ENCODE data around the gene MR1. TPM values are rescaled to one million over a fixed set of nuclear protein-coding genes. Genes with fewer than 3 reads are reported as not detected.

Gene MR1
- total RNA-seq, 1 donor from 2014 or later: 19.2 TPM

DNA sequence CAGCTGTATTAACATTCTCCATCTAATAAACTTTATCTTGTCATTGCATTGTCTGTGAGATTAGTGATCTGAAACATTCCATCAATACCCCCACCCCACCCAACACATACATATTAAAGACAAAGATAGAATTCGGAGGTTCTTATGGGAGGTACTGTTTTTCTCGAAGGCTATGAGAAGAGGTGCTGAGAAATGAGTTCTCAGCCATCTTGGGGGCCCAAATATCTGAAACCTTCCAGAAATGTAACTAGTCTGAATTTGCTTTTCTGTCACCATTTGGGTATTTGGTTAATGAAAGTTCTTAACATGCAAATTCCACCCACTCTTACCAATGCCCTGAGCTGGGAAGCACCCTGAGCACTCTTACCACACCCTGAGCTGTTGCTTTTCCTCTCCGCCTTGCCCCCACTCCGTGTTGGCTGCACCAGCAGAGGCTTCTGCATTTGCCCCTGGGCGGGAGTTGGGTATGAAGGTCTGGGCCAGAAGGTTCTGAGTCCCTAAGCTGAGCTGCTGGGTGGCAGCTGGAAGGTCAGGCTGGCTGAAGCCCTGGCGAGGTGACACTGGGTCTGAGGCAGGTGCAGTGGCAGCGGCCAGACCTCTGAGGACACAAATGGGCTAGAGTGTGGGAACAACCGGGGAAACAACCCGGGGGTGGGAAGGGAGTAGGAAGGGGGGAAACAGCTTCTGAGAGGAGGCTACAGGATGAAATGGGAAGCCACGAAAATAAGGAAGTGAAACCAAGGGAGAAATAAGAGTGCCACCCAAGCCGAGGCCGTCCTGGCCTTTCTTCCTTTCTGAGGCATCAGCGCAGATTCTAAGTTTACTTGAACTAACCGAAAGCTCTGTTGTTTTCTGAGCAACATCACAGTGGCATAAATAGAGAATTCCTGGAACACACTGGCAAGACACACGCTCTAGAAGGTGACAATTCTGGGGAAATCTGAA lies 28.4 kb downstream of the MR1 start:
- Histone ChIP-seq H3K27ac (no peak overlapping the region), H3K27me3 (no peaks in the 10 kb centered on the region), H3K36me3 (peaks cover 0 to 13% of the 10 kb centered on the region in 2 donors), H3K9me3 (no peaks in the 10 kb centered on the region), H3K4me3 (no peak overlapping the region), H3K4me1 (peaks cover 0 to 2% of the 10 kb centered on the region in 2 donors)
- intact Hi-C loops (cut with DNase I): no loop called here
- peak in 1 of 2 donors; percentile 70 for DNase-seq (ENCODE audit: low spot score in 2 of 2)
- TF ChIP-seq, protein P1, sequence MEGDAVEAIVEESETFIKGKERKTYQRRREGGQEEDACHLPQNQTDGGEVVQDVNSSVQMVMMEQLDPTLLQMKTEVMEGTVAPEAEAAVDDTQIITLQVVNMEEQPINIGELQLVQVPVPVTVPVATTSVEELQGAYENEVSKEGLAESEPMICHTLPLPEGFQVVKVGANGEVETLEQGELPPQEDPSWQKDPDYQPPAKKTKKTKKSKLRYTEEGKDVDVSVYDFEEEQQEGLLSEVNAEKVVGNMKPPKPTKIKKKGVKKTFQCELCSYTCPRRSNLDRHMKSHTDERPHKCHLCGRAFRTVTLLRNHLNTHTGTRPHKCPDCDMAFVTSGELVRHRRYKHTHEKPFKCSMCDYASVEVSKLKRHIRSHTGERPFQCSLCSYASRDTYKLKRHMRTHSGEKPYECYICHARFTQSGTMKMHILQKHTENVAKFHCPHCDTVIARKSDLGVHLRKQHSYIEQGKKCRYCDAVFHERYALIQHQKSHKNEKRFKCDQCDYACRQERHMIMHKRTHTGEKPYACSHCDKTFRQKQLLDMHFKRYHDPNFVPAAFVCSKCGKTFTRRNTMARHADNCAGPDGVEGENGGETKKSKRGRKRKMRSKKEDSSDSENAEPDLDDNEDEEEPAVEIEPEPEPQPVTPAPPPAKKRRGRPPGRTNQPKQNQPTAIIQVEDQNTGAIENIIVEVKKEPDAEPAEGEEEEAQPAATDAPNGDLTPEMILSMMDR (IDR thresholded peaks at IDR 0.05): no peak

- intact Hi-C loops (cut with DNase I): no loop called here
- Histone ChIP-seq H3K36me3 (peaks cover 0 to 13% of the 10 kb centered on the region in 2 donors), H3K4me1 (peaks cover 0 to 2% of the 10 kb centered on the region in 2 donors), H3K27me3 (no peaks in the 10 kb centered on the region), H3K4me3 (no peak overlapping the region), H3K9me3 (no peaks in the 10 kb centered on the region), H3K27ac (no peak overlapping the region)
- DNase-seq (ENCODE audit: low spot score in 2 of 2): no peak
- TF ChIP-seq, protein P1 (IDR thresholded peaks at IDR 0.05): no peak
These were observed 29.1 kb downstream of the MR1 start for GRCh38 chr1:181062836-181063428.

GRCh38 chr1:181064011-181064623 lies 30.3 kb downstream of the MR1 start:
- Histone ChIP-seq H3K4me1 (peaks cover 0 to 2% of the 10 kb centered on the region in 2 donors), H3K36me3 (peaks cover 0 to 6% of the 10 kb centered on the region in 2 donors), H3K27ac (no peak overlapping the region), H3K9me3 (no peaks in the 10 kb centered on the region), H3K4me3 (no peak overlapping the region), H3K27me3 (no peaks in the 10 kb centered on the region)
- DNase-seq (ENCODE audit: low spot score in 2 of 2): no peak
- intact Hi-C loops (cut with DNase I): no loop called here
- TF ChIP-seq, protein P1 (IDR thresholded peaks at IDR 0.05): no peak

- no peak overlapping the region for H3K27ac ChIP-seq
- no peaks in the 10 kb centered on the region for H3K9me3 ChIP-seq
- no peak overlapping the region for H3K4me3 ChIP-seq
- no peaks in the 10 kb centered on the region for H3K36me3 ChIP-seq
- no peaks in the 10 kb centered on the region for H3K27me3 ChIP-seq
- TF ChIP-seq, protein P1 (IDR thresholded peaks at IDR 0.05): no peak
- intact Hi-C loops (cut with DNase I): no loop called here
- DNase-seq (ENCODE audit: low spot score in 2 of 2): no peak
- H3K4me1 ChIP-seq: peaks cover 0 to 2% of the 10 kb centered on the region in 2 donors
These were observed 30.9 kb downstream of the MR1 start for GRCh38 chr1:181064702-181065101.

DNA sequence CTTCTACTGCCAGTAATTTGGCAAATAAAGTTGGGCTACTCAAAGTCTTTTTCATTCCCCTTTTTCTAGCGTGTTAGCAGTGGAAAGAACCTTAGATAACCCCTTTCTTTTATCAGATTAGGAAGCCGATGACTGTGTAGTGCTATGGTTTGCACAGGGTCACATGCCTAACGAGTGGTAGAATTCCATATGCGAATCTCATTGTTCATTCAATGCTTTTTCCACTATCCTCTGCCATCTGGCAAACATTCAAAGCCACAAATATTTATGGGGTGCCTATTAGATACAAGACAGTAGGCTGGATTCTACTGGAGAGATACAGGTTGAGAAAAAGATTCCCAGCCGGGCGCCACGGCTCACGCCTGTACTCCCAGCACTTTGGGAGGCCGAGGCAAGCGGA lies 39.9 kb downstream of the MR1 start:
- no peaks in the 10 kb centered on the region for H3K9me3 ChIP-seq
- no peaks in the 10 kb centered on the region for H3K36me3 ChIP-seq
- no peak overlapping the region for H3K4me3 ChIP-seq
- no peak for DNase-seq (ENCODE audit: low spot score in 2 of 2)
- no peak overlapping the region for H3K27ac ChIP-seq
- H3K4me1 ChIP-seq: no peaks in the 10 kb centered on the region
- TF ChIP-seq, protein P1 (IDR thresholded peaks at IDR 0.05): no peak
- no peaks in the 10 kb centered on the region for H3K27me3 ChIP-seq
- intact Hi-C loops (cut with DNase I): no loop called here

Measured in ascending aorta (tissue), 2 donors.